AG04450 (cell line): ENCODE data around the gene IRAK2. TPM values are rescaled to one million over a fixed set of nuclear protein-coding genes. Genes with fewer than 3 reads are reported as not detected.

ENCODE experiments used
- CTCF ChIA-PET: fragments of 300-600, 350-600 bp; formaldehyde crosslinking; extraction: SDS; loops from one replicate; lab custom pipeline; 2022; ENCODE audit warnings: antibody characterized with exemption, inconsistent platforms; lab: Charles Lee
- POLR2A ChIA-PET: fragments of 350-600 bp; formaldehyde crosslinking; extraction: SDS; loops from one replicate; lab custom pipeline; 2021; ENCODE audit warnings: antibody characterized with exemption, inconsistent platforms; lab: Yijun Ruan, JAX
- DNase-seq: peaks from one replicate; pipeline ENCODE4 v3.0.0-alpha.2; 2011; ENCODE audit warnings: low read depth, low spot score
- H3K27ac ChIP-seq: one replicate; pipeline ENCODE4 v1.5.1; 2012; ENCODE audit warnings: low read depth, low read length, control low read depth
- H3K27me3 ChIP-seq: one replicate; pipeline ENCODE4 v1.6.0; 2012; ENCODE audit warnings: low read length; ENCODE audit not compliant: control insufficient read depth, insufficient read depth
- H3K4me3 ChIP-seq: 2 replicates; pipeline ENCODE4 v1.5.1; 2011; ENCODE audit warnings: mild to moderate bottlenecking, low read depth, low read length, control low read depth
- H3K9me3 ChIP-seq: 2 replicates; pipeline ENCODE4 v1.5.1; 2012; ENCODE audit warnings: low read length; ENCODE audit not compliant: control insufficient read depth, insufficient read depth
- polyA plus RNA-seq: library from polyadenylated mRNA; depleted of rRNA; stranded (reverse); fragments of >200 nt; gene quantifications from 2 replicates; pipeline ENCODE4 v1.2.3, GENCODE V29; 2011
- TF ChIP-seq, protein P1 (sequence below): IDR thresholded peaks from 2 replicates; pipeline ENCODE4 v1.5.1; 2011; ENCODE audit warnings: low read depth, low read length, control low read depth, inconsistent platforms

IRAK2 gene
- polyA plus RNA-seq, 1 experiment: 7.6 TPM

GRCh38 chr3:10273702-10274305, 109.1 kb downstream of the IRAK2 start:
- H3K27me3 ChIP-seq: no peaks in the 10 kb centered on the region
- CTCF ChIA-PET: interaction anchor here (1.4 to 1.7 kb wide), 2 partner anchors 10 to 13 kb away, joined by 7 to 9 read pairs; no protein-coding TSS in a partner anchor
- H3K4me3 ChIP-seq: no peak overlapping the region
- no peaks in the 10 kb centered on the region for H3K9me3 ChIP-seq
- H3K27ac ChIP-seq: no peak overlapping the region
- POLR2A ChIA-PET: no interaction called here
- TF ChIP-seq, protein P1, sequence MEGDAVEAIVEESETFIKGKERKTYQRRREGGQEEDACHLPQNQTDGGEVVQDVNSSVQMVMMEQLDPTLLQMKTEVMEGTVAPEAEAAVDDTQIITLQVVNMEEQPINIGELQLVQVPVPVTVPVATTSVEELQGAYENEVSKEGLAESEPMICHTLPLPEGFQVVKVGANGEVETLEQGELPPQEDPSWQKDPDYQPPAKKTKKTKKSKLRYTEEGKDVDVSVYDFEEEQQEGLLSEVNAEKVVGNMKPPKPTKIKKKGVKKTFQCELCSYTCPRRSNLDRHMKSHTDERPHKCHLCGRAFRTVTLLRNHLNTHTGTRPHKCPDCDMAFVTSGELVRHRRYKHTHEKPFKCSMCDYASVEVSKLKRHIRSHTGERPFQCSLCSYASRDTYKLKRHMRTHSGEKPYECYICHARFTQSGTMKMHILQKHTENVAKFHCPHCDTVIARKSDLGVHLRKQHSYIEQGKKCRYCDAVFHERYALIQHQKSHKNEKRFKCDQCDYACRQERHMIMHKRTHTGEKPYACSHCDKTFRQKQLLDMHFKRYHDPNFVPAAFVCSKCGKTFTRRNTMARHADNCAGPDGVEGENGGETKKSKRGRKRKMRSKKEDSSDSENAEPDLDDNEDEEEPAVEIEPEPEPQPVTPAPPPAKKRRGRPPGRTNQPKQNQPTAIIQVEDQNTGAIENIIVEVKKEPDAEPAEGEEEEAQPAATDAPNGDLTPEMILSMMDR: no peak
- DNase-seq: no peak

DNA sequence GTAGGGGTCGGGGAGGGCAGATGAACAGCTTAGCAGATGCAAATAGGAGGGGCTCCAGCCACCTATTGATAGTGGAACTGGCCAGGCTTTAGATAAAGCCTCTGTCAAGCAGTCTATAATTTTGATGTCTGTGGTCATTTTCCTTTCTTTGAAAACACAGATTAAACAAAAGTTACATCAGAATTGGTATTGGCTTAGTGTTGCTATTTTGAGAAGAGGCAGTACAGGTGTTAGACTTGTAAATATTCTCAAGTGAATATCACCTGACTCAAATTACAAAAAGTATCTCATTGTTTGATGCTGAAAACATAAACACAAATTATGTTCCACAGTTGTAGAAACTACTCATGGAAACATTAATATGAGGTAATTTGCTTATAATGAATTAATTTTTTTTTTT, 109.9 kb downstream of the IRAK2 start:
- no peak for DNase-seq
- no peaks in the 10 kb centered on the region for H3K9me3 ChIP-seq
- TF ChIP-seq, protein P1: no peak
- ChIA-PET POLR2A (no interaction called here), CTCF (interaction anchor here (1.4 to 1.7 kb wide), 2 partner anchors 11 to 12 kb away, joined by 7 to 9 read pairs; no protein-coding TSS in a partner anchor)
- no peaks in the 10 kb centered on the region for H3K27me3 ChIP-seq
- H3K4me3 ChIP-seq: no peak overlapping the region
- H3K27ac ChIP-seq: no peak overlapping the region

DNA sequence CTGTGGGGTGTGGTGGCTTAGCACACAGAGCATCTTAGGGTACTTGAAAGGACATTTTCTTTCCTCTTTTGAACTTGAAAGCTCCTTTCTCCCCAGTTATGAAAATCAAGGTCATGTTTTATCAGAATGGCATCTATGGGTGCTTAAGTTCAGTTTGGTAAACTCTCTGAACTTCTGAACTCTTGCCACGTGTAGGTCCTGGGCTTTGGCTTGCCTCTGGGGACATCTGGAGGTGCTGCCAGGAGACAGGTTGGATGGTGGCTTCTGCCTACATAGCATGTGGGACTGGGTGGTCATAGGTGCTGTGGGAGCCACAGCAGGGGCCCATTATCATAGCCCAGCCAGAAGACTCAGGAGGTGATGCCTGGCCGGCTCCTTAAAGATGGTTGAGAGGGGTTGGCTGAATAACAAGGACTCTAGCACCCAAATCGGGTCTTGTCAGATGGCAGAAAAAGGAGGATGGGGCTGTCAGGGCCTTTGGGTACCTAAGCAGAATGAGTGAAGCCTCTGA, 112.5 kb downstream of the IRAK2 start:
- no peak for DNase-seq
- ChIA-PET CTCF (interaction anchor here (0.6 kb wide), 2 partner anchors 457 to 1161 kb away, joined by 3 read pairs; no protein-coding TSS in a partner anchor), POLR2A (no interaction called here)
- Histone ChIP-seq H3K9me3 (no peaks in the 10 kb centered on the region), H3K4me3 (no peak overlapping the region), H3K27me3 (no peaks in the 10 kb centered on the region), H3K27ac (no peak overlapping the region)
- TF ChIP-seq, protein P1: no peak

DNA sequence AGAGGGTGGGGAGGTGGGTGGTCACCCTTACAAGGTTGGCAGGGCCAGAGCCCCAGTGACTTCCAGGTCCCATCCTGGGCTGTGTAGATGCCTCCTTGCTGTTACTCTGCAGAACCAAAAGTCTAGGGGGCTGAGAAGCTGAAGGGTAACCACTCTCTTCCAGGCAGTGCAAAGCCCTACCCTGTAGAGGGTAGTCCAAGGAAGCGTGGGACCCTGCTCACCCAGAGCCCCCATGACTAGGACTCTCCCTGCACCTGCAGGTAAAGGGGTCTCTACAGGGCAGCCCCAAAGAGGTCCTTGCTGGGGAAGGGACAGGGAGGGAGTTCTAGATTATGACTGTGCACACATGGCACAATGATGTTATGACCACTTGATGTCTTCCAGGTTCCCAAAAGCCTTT, 113.8 kb downstream of the IRAK2 start:
- POLR2A ChIA-PET: no interaction called here
- DNase-seq: no peak
- Histone ChIP-seq H3K27me3 (no peaks in the 10 kb centered on the region), H3K27ac (no peak overlapping the region), H3K4me3 (no peak overlapping the region), H3K9me3 (no peaks in the 10 kb centered on the region)
- CTCF ChIA-PET: no interaction called here
- TF ChIP-seq, protein P1: no peak

GRCh38 chr3:10279384-10280176, 114.9 kb downstream of the IRAK2 start:
- POLR2A ChIA-PET: no interaction called here

More at GRCh38 chr3:10279384-10280176, 114.9 kb downstream of the IRAK2 start:
- H3K9me3 ChIP-seq: no peaks in the 10 kb centered on the region
- H3K27me3 ChIP-seq: no peaks in the 10 kb centered on the region
- DNase-seq: no peak
- CTCF ChIA-PET: no interaction called here
- H3K27ac ChIP-seq: no peak overlapping the region
- TF ChIP-seq, protein P1: no peak
- H3K4me3 ChIP-seq: no peak overlapping the region
